Hypothalamus (tissue), 51 donors: ENCODE measurements around the gene RHEBL1.

Experiments used
- DNase-seq, 51 donors: peaks; one replicate each; lab custom pipeline; 2025; lab: John Stamatoyannopoulos, UW

Gene RHEBL1

DNA sequence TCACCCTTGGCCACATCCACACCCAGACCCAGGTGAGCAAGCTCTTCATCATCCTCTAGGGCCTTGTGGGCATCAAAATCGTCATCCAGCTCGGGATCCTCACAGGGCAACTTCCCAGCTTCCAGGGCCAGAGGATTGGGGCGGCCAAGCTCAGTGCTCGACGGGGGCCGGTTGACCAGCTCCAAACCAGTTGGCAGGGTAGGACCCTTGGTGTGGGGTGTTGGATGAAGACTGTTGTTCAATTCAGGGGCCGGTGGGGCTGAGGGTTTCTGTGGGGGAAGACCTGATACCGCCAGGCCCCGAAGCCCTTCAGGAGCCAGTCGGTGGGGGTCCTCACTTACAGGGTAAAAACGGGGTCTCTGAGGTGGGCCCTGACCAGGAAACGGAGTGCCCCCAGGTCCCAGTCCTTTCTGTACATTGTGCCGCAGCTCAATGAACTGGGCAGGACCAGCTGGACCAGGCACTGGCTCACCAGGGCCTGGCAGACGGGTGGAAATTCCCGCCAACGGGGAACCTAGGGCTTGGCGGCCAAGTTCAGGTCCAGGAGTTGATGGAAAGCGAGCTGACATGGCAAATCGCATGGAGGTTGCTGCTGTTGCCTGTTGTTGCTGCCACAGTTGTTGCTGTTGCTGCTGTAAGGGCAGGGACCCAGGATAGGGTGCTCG, 31.4 kb downstream of the RHEBL1 start:
- no peak for DNase-seq

DNA sequence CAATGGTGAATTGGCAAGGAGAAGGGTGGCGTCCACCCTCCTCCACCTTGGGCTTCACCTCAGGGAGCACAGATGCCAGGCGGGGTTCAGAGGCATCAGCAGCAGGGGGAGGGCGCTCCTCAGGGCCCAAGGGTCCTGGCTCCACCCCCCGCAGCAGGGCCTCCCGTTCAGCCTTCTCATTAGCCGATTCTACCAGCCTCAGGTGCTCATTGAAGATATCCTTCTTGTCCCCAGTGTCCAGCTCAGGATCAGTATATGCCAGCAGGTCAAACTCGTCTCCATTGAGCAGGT, 31.9 kb downstream of the RHEBL1 start:
- no peak for DNase-seq

DNA sequence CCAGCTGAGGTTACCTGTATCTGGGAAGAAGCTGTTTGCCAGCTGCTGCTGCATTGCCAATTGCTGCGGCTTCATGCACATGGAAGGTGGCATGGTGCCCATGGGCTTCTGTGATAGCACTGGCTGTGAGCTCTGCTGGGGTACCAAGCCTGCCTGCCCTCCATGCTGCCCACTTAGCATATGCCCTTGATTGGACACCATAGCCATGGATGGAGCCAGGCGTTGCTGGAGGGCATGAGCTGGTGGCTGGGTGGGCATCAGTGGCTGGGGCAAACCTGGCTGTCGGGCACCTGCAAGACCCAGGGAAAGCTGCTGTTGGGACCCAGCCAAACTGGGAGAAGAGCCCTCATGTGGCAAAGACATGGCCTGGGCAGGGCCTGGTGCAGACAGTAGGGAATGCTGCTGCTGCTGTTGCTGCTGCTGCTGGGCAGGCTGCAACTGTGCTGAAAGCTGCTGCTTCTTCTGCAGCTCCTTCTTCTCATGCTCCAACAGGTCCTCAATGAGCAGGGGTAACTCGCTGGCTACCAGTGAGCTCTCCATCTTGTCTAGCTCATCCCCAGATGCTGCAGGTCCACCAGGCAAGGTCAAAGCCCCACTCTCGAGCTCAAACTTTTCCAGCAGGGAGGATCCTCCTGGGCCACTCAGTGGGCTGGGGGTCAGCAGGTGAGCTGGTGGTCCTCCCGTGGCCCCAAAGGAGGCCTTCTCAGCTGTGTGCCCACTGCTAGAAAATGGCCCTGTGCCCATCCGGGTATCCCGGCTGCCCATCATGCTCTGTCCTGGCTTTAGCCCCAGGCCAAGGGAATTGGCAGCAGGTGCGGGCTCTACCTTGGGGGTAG, 32.5 kb downstream of the RHEBL1 start:
- DNase-seq, result no peak

DNA sequence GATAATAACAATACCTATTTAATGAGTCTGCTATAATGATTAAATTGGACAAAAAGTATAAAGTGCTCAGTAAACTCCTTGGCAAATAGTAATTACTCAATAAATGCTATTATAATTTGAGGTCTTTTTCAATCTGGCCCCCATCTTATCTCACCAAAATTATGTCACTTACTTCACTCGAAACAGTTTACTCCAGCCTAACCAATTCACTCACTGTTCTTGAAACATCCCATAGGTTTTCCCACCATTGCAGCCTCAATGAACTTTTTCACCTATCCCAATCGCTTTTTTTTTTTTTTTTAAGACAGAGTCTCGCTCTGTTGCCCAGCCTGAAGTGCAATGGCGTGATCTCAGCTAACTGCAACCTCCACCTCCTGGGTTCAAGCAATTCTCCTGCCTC, 33.8 kb downstream of the RHEBL1 start:
- DNase-seq, result no peak

DNA sequence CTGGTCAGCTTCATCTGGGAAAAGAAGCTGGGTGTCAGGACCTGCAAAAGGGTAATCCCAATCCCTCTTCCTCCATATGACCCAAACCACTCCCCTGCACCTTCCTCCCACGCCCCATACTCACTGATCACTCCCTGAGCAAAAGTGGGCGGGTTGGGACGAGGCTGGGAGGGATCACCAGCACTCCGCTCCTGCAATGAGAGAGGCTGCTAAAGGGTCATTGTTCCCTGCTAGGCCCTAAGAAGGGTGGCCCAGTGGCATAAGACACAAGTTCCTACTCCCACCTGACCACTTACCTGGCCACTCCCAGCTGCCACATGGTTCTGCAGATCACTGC, 35.5 kb downstream of the RHEBL1 start:
- no peak for DNase-seq

DNA sequence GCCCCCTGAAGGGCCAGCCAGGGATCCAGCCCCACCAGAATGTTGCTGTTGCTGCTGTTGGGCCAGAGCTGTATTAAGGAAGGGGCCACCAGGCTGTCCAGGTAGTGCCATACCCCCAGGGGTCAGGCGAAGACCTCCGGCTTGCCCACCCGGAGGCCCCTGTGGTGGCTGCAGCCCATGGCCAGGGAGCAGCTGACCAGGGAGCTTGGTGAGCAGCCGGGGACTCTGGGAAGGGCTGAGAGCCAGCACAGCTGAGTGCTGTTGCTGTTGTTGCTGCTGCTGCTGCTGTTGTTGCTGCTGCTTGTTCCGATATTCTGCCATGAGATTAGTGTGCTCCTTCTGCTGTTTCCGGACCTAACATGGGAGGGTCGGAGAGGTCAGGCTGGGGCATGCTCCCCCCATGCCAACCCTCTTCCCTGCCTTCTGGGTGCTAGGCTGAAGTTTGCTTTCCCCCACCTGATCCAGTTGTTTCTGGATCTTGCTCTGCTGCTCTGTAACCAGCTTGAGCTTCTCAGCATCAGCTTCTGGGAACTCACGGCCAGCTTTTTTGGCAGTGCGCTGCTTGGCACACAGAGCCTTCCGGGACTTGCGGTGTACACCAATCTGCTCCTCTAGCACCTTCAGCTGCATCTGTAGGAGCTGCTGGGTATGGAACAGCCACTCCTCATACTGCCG, 36.0 kb downstream of the RHEBL1 start:
- peak in 5 of 51 donors; percentile 7 to 48 (median 20) for DNase-seq

DNA sequence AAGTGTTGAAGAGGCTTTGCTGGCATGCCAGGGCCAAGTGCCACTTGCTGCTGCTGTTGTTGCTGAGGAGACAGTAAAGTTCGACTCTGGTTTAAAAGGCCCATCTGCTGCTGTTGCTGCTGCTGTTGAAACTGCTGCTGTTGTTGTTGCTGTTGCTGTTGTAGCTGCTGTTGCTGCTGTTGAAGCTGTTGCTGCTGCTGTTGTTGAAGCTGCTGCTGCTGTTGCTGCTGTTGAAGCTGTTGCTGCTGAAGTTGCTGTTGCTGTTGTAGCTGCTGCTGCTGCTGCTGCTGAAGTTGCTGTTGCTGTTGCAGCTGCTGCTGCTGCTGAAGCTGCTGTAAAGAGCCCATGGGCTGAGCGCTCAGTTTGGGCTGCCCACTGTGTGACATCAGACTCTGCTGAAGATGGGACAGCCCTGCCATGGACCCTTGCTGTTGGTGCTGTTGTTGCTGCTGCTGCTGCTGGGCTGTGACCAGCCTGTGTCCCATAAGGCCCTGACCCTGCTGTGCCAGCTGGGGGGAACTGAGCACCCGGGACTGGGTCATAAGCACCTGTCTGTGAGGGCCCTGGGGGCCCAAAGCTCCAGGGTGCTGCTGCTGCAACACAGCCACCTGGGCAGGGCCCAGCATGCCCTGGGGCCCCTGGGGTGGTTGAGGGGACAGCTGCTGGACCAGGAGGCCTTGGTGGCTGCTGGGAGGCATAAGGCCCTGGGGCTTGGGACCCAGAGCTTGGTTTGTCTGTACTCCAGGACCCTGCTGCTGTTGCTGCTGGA, 36.9 kb downstream of the RHEBL1 start:
- peak in 2 of 51 donors; percentile 5 to 7 for DNase-seq

DNA sequence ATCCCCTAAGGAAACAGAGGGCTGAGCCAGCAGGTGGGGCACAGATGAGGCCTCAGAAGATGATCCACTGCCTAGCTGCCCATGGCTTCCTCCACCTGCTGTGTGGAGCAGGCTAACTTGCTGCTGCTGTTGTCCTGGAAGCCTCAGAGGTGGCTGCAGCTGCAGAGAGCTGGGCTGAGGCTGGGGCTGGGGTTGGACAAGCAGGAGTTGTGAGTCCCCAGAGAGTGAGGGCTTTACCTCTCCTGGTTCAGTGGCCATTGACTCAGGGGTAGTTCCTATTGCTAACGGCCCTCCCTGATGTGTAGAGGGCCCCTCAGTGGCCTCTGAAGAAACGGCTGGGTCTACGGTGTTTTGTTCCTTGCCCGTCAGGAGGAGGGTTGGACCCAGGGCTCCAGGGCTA, 37.5 kb downstream of the RHEBL1 start:
- no peak for DNase-seq

DNA sequence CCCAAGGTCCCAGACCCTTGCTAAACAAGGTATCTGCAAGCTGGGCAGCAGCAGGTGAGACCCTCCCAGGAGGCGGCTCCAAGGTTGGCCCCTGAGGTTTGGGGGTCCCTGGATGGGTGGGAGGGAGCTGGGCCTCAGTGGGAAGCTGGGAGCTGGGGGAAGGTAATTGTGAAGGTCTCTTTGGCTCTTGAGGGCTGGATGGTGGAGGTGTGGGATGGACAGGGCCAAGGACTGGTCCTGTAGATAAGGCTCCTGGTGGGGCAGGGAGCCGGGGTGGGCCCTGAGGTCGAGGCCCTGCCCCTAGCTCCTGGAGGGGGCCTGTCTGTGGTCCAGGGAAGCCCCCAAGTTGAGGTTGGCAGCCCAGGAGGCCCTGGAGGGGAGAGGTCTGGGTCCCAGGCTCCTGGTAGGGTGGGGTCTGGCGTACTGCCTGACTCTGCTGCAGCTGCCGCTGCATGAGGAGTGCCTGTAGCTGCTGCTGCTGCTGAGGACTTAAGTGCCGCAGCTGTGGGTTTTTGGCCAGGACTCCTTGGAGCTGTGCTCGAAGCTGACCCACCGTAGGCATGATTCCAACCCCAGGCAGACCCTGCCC, 38.1 kb downstream of the RHEBL1 start:
- DNase-seq, result no peak

DNA sequence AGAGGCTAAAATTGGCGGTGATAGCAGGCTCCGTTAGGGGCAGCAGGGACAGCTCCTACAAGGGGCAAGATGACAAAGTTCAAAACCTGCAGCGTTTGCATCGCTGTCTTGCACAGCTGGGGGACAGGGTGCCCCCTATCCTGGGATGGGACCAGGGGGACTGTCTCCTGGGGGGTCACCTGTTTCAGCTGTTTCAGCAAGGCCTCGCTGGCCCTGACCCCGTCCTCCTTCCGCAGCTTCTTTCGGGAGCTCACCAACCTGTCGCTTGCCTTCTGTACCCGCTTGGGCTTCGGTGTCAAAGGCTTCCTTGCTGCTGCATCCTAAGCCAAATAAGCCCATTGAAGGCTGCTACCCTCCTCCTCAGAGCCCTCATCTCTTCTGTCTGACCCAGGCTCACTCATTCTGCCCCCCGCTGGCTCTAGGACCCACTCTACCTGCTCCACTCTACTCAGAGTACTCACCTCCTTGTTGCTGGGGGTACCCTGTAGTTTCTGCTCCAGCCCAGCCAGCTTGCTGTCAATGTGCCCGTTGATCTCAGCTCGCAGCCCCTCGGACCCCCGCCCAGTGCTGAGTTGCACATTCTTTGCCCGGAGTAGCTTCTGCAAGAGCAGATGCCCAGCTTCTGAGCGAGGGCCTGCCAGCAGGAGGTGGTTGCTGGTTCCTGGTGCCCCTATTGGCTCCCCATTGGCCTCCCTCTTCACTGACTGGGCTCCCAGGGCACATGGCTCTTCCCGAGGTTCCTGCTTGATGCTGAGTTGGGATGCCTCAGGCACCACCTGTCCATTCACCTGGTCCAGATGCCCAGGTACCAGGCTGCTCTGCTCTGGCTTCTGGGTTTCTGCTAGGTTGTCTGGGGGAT, 38.8 kb downstream of the RHEBL1 start:
- DNase-seq, result no peak

DNA sequence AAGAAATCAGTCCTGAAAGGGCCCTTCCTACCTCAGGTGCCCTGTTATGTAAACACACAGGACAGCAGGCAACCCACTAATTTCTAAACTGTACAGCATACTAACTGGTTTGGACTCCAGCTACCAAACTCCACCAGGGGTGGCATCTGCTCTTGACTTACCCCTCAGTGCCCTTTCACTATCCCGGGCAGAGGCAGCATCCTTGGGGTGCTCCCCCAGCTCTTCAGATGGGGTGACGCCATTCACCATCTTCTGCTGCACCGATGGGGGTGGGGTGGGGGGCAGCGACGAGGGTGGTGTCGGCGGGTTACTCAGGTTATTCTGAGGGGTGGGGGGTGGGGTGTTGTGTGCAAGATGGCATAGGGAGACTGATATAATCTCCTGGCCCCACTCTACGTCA, 39.7 kb downstream of the RHEBL1 start:
- DNase-seq, result no peak

DNA sequence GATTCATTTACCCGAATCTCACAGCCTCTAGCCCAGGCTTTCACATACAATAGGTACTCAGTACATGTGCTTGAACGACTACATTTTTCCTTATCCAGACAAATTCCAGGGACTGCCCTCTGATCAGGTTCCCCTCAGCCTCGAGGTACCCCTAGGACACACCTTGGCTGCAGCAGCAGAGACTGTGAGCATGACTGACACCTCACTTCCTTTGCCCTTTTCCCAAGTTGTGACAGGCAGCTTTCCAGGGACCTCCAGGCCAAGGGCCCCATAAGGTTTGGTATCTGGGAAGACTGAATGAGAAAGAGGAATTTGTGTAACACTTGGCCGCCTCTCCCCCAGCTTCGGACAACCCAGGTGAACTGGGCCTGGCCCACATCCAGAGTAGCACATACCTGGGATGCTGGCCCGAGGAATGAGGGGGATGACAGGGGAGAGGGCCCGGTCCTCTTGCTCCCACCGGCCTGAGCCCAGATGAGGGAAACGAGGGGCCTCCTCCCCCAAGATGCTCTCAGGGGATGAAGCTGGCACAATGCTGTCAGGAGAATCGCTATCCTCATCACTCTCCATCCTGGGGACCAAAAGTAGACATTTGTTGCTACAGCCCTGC, 41.0 kb downstream of the RHEBL1 start:
- no peak for DNase-seq

DNA sequence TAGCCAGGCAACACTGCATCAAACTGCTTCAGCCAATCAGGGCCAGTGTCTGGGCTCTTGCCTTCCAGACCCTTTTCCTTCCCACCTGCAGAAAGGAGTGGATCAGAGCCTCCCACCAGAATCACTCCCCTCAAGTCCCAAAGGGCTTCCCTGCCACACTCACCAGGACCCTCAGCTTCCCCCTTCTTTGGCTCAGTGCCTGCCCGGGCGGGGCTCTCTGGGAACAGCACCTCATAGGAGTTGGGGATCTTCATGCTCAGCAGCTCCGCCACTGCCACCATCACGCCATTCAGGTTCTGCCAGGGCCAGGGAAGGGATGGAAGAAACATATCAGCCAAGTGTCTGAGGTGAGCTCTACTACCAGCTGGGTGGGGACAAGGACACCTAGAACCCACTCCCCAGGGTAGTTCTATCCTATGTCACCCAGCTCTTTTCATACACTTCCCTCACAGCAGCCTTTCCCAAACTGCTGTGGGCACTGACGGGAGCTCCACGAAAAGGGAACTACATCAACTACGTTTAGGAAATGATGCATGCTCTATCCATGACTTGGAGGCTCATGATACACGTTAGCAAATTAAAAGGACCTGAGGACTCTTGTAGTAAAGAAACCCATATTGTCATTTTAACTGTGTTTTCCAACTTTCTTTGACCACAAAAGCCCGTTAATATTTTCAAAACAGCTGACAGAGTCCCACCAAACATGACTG, 41.8 kb downstream of the RHEBL1 start:
- no peak for DNase-seq

DNA sequence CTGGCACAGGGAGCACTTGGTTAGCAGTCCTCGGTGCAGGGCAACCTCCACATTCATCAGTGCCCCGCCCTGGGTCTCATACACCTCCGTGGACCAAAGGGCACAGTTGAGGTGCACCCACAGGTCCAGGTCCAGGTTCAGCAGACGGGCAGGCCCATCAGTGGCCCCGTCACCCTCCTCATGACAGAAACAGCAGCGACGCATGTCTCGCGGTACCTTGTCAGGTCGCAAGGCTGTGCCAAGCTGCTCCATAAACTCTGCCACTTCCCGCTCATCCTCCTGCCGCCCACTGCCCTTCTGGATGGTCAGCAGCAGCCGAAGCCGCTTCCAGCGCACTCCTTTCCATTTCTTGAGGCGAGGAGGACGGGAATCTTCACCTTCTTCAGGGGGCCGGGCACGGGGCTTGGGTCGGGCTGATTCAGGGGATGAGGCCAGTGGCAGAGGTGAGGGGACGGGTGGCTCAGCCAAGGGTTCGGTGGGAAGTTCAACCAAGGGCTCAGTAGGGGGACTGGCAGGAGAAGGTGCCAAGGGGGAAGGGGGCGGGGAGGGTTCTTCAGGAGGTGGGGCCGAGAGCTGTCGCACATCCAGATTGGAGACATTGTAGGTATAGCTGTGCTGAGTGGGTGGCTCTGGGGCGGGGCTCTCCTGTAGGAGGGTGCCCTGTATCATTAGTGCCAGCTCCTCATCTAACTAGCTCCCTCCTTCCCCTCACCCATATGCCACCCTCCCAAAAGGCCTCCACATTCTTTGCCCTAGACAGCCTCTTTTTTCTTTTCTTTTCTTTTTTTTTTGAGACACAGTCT, 42.9 kb downstream of the RHEBL1 start:
- DNase-seq, result no peak

DNA sequence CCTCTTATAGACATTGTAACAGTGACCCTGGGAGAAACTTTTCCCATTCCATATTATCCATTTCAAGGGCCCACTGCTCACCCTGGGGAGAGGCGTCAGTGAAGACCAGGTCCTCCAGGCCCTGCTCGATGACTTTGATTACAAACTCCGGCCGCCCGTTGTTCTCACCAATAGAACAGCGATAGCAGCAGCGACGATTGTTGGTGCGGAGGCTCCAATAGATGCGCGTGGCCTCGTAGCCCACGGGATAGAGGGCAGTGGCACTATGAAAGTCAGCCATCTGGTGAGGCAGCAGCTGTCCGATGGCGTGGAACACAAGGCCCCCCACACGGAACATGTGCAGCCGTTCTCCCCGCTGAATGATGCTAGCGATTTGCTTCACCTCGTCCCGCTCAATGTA, 43.7 kb downstream of the RHEBL1 start:
- DNase-seq, result no peak

DNA sequence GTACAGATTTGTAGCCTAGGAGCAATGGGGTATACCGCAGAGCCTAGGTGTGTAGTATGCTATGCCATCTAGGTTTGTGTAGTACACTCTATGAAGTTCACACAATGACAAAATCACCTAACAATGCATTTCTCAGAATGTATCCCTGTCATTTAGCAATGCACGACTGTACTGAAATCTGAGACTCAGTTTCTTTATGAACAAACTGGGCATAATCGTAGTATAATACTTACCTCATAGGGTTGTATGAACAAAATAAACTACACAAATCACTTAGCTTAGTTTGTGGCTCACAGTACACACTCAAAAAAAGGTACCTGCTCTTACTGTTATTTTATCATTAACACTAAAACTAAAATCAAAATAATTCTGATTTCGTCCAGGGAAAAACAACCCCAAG, 44.3 kb downstream of the RHEBL1 start:
- no peak for DNase-seq

DNA sequence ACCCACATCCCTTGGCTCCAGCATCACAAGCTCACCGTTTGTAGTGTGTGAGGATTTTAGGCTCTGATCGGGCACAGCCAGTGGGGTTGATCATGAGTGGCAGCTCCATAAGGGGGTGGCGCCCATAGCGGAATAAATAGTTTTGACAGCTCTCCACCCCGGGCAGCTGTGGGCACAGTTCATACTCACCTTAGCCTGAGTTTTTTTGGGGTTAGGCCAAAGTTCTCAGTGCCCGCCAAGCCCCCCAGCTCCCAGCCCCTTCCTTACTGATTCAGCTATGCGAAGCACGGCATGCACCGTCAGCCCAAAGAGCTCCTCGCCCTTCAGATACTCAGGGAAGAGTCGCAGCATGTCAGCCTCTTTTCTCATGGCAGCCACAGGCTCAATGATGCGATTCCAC, 45.2 kb downstream of the RHEBL1 start:
- DNase-seq, result no peak

DNA sequence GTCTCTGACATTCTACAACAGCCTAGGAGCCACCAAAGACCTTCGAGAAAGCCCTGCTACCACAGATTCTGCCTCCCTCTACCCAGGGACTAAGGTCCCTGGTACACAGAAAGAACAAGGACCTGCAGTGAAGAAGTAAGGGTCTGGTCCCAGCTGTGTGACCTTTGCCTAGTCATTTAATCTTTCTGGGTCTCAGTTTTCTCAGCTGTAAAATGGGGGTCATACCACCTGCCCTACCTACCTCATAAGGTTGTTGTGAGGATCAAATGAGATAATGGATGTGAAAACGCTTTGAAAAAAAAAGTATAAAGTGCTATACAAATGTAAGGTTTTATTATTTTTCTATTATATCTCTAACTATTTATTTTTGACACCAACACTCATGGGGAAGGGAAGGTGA, 46.0 kb downstream of the RHEBL1 start:
- no peak for DNase-seq
